Measurements from ENCODE around the gene PAFAH2.

DNA sequence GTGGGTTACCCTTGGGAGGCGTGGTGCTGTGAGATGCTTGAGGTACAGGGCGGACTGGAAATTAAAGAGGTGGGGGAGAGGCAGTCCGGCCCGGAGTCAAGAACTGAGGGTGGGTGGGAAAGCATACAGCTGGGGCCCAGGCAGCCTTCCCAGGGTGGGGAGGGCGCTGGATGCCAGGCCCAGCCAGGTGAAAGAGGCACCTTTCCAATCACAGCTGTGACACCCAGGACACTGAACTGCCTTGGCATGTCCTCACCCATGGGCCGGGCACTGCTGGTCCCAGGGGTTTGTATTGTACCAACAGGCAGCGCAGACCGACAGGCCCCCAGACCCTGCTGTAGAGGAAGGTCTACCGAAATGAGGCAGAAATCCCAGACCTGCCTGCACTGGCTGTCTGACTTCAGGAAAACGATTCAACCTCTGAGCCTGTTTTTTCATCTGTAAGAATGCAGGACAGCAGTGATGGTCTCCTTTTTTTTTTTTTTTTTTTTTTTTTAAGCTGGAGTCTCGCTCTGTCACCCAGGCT, 39.0 kb upstream of the PAFAH2 start:
- TF ChIP-seq, protein P1, sequence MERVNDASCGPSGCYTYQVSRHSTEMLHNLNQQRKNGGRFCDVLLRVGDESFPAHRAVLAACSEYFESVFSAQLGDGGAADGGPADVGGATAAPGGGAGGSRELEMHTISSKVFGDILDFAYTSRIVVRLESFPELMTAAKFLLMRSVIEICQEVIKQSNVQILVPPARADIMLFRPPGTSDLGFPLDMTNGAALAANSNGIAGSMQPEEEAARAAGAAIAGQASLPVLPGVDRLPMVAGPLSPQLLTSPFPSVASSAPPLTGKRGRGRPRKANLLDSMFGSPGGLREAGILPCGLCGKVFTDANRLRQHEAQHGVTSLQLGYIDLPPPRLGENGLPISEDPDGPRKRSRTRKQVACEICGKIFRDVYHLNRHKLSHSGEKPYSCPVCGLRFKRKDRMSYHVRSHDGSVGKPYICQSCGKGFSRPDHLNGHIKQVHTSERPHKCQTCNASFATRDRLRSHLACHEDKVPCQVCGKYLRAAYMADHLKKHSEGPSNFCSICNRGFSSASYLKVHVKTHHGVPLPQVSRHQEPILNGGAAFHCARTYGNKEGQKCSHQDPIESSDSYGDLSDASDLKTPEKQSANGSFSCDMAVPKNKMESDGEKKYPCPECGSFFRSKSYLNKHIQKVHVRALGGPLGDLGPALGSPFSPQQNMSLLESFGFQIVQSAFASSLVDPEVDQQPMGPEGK (CRISPR knock-in tag; IDR thresholded peaks at IDR 0.05; ENCODE audit: borderline replicate concordance): no peak
- TF ChIP-seq ISL1 (CRISPR knock-in tag; IDR thresholded peaks at IDR 0.05) (no peak), SNAI2 (CRISPR knock-in tag; IDR thresholded peaks at IDR 0.05) (no peak), ZFP30 (CRISPR knock-in tag; IDR thresholded peaks at IDR 0.05) (no peak), RARB (CRISPR knock-in tag; IDR thresholded peaks at IDR 0.05) (no peak), ZNF8 (CRISPR knock-in tag; IDR thresholded peaks at IDR 0.05) (no peak), ARNTL (CRISPR knock-in tag; IDR thresholded peaks at IDR 0.05; ENCODE audit: borderline replicate concordance, low read depth) (no peak)
